Measurements from ENCODE around the gene FAM151A.

Gene FAM151A

DNA sequence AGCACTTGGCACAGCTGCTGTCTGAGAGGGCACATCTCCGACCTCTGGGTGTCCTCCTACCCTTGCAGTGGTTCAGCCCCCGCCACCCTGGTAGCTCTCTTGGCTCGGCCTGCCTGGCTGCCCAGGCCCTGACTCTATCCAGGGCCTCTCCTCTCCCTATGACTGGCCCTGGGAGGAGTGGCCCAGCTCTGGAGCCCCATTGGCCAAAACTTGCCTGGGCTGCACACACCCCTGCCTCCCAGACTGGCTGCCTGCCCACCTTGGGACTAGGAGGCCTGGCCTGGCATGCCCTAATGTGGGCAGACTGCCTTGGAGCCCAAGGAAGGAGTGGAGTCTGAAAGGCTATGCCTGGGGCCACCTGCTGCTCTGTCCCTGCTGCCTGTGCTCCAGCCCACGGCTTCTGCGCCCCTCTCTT, 41.7 kb downstream of the FAM151A start:
- in situ Hi-C loops (cut with MboI; ENCODE audit: low sequenced_read_pairs), result no loop called here

DNA sequence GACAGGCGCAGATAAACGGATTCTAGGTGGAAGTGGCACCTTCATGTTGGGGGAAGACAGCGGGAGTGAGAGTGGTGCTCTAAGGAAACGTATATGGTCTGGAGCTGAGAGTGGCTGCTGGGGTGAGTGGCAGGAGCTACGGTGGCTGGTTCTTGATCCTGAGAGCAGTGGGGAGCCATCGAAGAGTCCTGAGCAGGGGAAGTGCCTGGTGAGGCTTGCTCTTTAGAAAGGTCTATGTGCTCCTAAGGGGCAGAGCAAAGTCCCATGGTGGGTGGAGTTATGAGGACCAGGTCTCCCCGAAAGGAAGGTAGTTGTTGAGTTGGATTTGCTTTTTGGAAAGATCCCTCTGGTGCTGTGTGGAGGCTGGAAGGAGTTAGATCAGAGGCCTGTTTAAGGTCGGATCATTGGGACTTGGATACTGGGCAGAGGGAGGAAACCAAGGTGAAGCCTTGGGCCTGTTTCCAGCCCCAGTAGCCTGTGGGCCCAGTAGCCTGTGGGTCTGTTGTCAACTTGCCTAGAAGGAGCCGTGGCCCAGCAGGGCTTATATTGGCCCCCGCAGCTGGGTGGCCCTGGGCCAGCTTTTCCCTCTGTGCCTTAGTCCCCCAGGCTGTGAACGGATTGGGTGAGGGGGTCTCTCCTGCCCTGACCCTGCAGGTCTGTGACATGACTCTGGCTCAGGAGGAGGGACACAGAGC, 42.3 kb downstream of the FAM151A start:
- in situ Hi-C loops (cut with MboI; ENCODE audit: low sequenced_read_pairs), result no loop called here

DNA sequence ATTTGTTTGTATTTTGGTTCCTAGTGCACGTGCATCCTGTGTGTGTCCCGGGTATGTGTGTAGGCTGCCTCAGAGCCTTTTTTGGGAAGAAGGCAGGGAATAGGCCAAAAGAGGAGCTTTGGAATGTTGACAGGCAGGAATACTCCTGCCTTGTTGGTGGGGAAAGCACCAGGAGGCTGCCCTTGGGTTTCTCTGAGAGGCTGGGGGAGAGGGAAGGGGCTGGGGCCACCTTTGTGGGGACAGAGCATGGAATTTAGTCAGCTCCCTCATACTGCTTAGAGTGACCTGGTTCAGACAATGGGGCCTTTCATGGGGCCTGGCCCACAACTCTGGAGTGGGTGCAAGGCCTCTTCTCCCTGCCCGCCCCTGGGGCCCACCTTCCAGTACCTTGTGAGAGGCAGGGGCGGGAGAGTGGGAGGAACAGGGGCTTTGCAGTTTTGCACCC, 44.0 kb downstream of the FAM151A start:
- in situ Hi-C loops (cut with MboI; ENCODE audit: low sequenced_read_pairs), result no loop called here

DNA sequence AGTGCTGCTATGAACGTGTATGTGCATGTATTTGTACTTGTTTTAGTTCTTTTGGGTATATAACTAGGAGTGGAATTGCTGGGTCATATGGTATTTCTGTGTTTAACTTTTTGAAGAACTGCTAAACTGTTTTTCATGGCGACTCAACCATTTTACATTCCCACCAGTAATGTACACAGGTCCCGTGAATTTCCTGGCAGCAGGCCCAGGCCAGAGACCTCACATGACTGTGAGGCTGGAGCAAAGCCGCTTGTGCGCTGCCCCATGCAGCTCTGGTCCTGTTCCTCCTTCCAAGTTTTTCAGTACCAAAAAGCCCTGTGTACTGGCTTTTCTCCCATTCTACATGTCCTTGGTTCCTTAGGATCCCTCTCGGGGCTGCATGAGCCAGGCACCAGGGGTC, 45.7 kb downstream of the FAM151A start:
- in situ Hi-C loops (cut with MboI; ENCODE audit: low sequenced_read_pairs), result no loop called here

DNA sequence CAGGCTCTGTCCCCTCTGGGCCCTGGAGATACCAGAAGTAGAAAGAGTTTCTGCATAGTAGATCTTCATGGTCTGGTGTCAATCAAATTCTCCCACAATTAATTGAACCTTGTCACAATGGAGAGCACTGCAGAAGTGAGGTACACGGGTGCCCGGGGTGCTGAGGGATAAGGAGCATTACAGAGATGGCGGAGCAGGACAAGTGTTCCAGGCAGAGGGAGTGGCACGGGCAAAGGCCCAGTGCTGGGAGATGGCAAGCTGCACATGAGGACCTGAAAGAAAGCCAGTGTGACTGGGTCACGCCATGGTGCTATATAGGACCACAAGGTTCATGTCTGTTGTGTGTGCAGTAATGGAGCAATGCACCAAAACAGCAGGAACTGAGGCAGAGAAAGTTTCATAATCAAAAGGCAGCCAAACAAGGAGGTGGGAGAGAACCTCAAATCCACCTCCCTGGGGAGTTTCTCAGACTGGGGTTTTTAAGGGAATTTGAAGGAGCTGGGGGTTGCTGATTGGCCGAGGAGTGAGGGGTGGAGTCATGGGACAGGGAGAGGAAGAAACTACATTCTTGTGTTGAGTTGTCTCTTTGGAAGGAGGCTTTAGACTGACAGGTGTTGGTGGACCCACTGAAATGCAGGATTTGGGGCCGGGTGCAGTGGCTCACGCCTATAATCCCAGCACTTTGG, 47.6 kb downstream of the FAM151A start:
- in situ Hi-C loops (cut with MboI; ENCODE audit: low sequenced_read_pairs), result no loop called here

DNA sequence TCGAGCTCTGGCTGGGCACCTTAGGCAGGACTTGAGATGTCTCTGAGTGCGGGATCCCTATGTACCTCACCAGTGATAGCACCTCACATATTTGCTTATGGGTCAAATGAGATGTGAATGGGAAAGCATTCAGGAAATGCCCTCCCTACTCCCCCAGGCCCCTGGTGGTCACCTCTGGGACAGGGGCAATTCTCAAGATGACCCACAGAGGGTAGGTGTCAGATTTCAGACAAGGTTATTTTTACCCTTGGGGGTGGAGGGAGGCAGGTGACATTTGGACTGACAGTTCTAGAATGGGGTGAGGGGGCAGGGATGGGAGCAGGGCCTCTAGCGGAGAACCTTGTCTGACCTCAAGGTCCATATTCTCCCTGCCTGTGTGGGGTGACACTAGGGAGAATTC, 48.2 kb downstream of the FAM151A start:
- in situ Hi-C loops (cut with MboI; ENCODE audit: low sequenced_read_pairs), result no loop called here

DNA sequence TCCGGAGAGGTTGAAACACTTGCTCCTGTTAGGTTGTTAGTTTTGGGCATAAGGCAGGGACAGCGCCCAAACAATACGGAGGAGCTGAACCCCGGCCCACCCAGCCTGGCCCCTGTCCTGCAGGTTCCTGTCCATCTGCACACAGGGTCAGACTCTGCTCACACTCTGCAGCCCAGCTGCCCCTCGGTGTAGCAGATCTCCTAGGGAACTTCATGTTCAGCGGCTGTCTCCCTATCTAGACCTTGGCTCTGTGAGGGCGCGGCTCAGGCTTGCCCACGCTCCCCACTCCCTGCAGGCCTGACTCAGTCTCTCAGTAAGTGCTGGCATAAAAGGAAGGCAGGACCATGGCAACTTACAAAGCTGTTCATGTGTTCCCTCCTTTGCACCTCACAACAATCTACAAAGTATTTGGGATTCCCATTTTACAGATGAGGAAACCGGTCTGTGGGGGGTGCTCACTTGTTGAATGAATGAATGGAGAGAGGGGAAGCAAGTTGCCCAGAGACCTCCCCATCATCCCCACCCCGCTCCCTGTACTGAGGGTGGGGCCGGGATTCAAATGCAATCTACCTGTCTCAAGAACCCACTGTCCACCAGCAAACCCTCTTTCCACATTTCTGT, 49.1 kb downstream of the FAM151A start:
- in situ Hi-C loops (cut with MboI; ENCODE audit: low sequenced_read_pairs), result no loop called here

DNA sequence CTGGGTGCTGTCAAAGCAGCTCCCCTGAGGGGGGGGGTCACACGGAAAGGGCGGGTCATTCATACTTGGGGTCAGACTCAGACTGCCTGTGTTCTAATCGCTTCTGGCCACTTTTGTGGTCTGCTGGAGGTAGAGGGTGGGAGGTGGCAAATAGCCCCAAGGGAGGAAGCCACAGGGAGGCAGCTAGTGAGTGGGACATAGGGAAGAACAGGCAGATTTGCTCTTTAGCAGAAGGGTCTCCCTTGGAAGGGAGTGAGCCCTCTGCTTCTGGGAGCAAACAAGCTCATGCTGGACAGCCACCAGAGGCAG, 50.8 kb downstream of the FAM151A start:
- in situ Hi-C loops (cut with MboI; ENCODE audit: low sequenced_read_pairs), result no loop called here

DNA sequence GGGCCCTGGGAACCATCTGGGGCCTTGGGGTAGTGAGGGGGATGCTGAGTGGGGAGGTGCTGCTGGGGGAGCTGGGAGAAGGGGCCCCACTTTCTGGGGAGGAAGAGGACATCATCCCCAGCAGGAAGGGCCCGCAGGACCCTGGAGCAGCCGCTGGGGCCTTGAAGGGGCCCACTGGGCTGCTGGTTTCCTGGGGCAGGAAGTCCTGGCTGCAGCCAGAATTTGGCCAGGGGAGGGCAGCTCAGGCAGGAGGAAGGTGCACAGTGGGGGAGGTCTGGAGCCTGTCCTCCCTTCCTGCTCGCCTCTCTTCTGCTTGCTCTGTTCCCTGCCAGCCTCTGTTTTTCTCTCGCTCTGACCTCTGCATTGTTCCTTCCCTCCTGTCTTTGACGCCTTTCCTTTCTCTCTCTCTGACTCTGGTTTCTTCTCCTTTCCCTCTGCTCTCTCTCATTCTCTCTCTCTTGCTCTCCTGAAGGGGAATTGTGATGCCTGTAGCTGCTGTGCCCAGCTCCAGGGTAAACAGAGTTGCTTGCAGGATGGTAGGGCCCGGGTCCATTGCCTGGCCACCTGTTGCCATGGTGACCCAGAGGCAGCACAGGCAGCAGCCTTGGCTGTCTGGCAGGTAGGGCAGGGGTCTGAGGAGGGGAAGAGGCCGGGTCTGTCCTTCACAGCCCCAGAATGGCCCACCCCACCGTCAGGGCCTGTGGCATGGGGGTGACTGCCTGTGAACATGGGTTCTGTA, 51.4 kb downstream of the FAM151A start:
- in situ Hi-C loops (cut with MboI; ENCODE audit: low sequenced_read_pairs), result no loop called here

DNA sequence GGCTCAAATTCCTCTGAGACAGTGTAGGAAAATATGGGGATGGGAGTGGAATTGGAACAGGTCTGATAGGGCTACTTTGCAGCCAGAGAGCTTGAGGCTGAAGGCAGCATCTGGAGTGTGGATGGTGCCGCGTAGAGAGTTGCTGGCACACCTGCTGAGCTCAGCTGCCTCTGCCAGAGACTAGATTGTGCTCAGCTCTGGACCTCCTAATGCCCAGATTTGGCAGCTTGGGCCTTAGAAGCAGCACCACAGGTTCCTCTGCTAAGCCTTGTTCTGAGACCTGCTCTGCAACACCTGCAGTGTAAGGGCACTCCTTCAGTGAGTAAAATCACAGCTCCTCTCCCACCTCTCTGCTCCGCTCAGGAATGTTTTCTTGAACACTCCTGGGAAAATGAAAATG, 52.0 kb downstream of the FAM151A start:
- in situ Hi-C loops (cut with MboI; ENCODE audit: low sequenced_read_pairs), result no loop called here

DNA sequence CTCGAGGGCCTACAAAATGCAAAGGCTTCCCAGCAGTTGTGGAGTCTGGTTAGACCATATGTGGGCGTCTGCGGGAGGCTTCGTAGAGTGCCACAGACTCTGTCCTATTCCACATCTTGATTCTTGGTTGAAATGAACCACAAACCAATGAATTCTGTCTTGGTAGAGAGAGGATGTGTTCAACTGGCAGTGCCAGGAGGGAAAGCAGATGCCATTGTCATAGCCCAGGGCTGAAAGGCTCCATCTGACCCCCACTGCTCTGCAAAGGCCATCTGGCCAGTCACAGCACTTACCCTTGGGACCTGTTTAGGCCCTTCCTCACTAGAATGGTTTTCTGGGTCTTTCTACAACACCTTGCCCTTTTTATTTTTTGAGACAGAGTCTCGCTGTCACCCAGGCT, 53.2 kb downstream of the FAM151A start:
- in situ Hi-C loops (cut with MboI; ENCODE audit: low sequenced_read_pairs), result no loop called here

DNA sequence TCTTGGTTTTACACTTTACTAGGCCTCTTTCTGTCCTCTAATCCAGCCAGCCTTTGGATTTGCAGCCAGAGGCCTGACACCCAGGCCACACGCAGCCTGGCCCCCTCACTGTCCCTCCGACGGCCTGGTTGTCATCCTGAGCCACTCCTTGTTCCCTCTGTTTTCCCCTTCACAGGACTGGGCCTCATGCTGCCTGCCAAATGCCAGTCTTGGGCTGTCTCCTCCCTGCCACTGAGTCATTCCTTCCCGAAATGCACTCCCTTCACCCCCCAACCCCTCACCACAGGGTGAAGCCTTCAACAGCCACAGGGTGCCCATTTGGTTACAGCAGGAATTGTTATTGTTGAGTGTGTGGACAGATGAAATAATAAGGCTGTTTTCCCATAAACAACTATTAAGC, 54.0 kb downstream of the FAM151A start:
- in situ Hi-C loops (cut with MboI; ENCODE audit: low sequenced_read_pairs), result no loop called here

DNA sequence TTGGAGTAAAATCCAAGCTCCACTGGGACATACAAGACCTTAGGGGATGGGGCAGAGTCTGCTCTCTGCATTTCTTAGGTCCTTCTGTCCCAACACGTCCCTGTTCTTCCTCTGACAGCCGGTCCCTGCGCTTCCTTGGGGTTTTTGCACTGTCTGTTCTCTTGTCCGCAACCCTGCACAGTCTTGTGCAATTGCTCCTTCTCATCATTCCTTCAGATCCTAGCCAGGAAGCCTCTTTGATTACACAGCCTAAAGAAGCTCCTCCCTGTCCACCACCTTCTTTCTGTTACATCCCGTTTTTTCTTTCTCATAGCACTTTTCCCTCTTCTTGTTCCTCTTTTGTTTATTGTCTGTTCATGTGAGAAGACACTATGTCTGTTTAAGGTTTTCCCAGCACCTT, 55.4 kb downstream of the FAM151A start:
- in situ Hi-C loops (cut with MboI; ENCODE audit: low sequenced_read_pairs), result no loop called here

DNA sequence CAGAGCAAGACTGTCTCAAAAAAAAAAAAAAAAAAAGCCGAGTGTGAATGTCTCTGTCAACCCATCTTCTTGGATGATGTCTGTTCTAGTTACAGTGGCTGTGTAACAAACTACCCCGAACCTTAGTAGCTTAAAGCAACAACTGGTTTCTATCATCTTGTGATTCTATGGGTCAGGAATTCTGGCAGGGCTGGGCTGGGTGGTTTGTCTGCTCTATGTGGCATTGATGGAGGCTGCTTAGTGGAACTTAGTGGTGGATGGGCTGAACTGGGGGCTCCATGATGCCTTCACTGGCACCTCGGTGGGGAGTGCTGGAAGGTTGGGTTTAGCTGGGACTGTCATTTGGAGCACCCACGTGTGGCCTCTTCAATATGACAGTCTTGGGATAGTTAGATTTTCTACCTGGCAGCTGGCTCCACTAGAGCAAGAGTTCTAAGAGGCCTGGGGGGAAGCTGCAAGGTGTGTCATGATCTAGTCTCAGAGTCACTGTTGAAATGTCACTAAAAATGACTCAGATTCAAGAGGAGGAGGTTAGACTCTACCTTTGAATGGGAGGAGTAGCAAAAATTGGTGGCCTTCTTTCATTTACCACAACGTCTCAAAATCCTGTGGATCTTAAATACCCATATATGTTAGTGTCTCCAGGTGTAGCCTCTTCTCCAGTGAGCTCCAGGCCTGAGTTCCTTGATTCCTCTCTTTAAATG, 56.7 kb downstream of the FAM151A start:
- in situ Hi-C loops (cut with MboI; ENCODE audit: low sequenced_read_pairs), result no loop called here

DNA sequence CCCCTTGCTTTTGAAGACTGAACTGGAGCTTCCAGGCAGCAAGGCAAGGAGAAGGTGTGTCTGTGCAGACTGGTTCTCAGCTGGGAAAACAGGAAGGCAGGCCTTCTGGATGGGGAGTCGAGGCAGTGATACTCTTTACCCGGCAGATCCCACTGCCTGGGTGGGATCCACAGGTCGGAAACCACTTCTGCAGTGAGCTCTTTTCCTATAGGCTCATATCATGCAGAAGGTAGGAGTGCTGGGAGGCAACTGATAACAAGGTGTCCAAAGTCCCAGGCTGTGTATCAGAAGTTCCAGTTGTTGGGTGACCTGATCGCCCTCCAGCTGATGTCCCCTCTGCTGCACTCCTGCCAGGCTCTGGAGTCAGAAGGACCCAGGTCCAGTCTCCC, 58.2 kb downstream of the FAM151A start:
- in situ Hi-C loops (cut with MboI; ENCODE audit: low sequenced_read_pairs), result no loop called here

DNA sequence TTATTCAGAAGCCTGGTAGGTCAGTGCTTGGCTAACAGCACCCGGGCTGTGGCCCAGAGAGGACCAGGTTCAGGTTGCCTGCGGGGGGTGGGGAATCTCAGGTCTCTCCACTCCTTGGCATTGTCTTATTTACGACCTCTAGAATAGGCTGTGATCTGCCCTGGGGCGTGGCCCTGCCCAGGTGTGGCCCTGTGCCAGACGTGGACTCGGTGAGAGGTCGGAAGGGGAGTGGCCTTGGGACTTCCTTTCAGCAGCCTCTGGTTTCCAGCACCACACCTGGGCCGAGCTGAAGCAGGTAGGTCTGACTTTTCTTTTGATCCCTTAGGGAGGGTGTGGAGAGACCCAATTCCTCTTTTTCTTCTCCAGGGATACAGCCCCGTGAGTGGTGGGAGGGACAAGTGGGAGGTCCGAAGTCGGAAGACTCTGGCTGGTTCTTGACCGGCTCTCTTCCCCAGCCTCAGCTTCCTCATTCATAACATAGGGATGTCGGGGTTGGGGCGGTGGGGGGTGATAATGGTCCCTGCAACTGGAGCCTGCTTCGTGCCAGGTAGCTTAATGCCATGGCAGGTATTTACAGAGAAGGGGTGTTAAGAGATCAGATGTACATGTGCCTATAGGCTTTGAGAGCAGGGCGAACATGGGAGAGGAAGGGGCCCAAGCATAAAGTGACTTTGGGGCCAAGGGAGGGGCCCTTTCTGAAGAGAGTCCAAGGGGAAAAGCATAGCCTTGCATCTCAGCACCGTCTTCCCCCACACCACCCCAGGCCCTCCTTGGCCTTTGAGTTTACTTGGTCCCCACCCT, 58.8 kb downstream of the FAM151A start:
- in situ Hi-C loops (cut with MboI; ENCODE audit: low sequenced_read_pairs), result no loop called here

DNA sequence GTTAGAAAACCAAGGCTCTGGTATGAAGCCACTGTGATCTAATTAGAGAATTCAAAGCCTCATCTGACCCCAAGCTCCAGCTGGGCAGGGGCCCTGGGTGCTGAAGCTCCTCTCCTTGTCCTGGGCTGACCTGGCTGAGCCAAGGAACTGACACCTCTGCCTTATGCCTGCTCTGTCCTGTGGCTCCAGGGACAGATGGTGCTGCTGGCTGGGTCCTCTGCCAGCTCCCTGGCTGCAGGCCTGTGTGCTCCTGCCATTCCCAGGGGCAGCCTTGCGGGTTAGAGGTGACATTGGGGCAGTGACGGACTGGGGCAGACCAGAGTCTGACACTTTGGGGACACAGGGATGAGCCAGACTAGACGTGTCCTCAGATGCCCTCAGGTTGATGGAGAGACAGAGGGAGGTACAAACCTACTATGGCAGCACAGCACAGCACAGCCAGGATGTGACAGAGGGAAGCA, 63.5 kb downstream of the FAM151A start:
- in situ Hi-C loops (cut with MboI; ENCODE audit: low sequenced_read_pairs), result no loop called here
